ENCODE data around the gene TRPM5.

- no peak for TF ChIP-seq CTCF (IDR thresholded peaks at IDR 0.05)
- no peak for TF ChIP-seq POLR2A (IDR thresholded peaks at IDR 0.05)
These were observed at the start of gene TRPM5 for GRCh38 chr11:2443881-2444820.

All from esophagus squamous epithelium (tissue), 4 donors.